T-cell (primary cell): ENCODE results near the gene KCNN1. TPM values are rescaled to one million over a fixed set of nuclear protein-coding genes. Genes with fewer than 3 reads are reported as not detected.

Experiments used
- ATAC-seq, 4 experiments: fragments of 200-7000 bp in 3 of 4; fragments of 150-1000 bp in 1 of 4; cut with Tn5 transposase; replicated peaks in 1 of 4; 1 replicate in 3 of 4; 2 replicates in 1 of 4; pipeline ENCODE4 v1.10.0; 2021; ENCODE audit warnings: moderate library complexity in 3 of 4, mild to moderate bottlenecking in 2 of 4, moderate number of reproducible peaks in 1 of 4
- CTCF ChIA-PET, 2 donors: fragments of 300-600 bp; sonication (Branson Sonifier 250); formaldehyde crosslinking; loops; one replicate each; lab custom pipeline; 2022; ENCODE audit warnings: antibody characterized with exemption in 2 of 2; lab: Charles Lee
- POLR2A ChIA-PET, 2 donors: fragments of 300-600 bp; sonication (Branson Sonifier 250); formaldehyde crosslinking; loops; one replicate each; lab custom pipeline; 2022; ENCODE audit warnings: antibody characterized with exemption in 2 of 2; lab: Charles Lee
- DNase-seq, 35 experiments: peaks; one replicate each; pipeline versions ENCODE4 v3.0.0 to v3.0.0-alpha.2; 2013 to 2023
- H3K27ac ChIP-seq: one replicate; pipeline ENCODE4 v1.5.1; 2013; ENCODE audit warnings: low read length
- H3K27me3 ChIP-seq, 2 experiments: replicated peaks in 1 of 2; 1 replicate in 1 of 2; 2 replicates in 1 of 2; pipeline versions ENCODE4 v1.6.1 to v1.7.0; 2013; ENCODE audit warnings: low read length in 1 of 2, mixed read lengths in 1 of 2; ENCODE audit not compliant: control insufficient read depth in 2 of 2, insufficient read depth in 2 of 2; ENCODE audit errors: extremely low read depth in 1 of 2
- H3K36me3 ChIP-seq, 2 donors: 1 replicate in 1 of 2; 2 replicates in 1 of 2; pipeline versions ENCODE4 v1.6.1 to v1.7.0; 2013; ENCODE audit warnings: low read length in 1 of 2; ENCODE audit not compliant: control insufficient read depth in 2 of 2, insufficient read depth in 1 of 2; ENCODE audit errors: extremely low read depth in 1 of 2
- H3K4me1 ChIP-seq, 2 experiments: 1 replicate in 1 of 2; 2 replicates in 1 of 2; pipeline versions ENCODE4 v1.6.1 to v1.7.0; 2013; ENCODE audit warnings: low read length in 2 of 2, mixed read lengths in 1 of 2; ENCODE audit not compliant: insufficient read depth in 2 of 2, control insufficient read depth in 1 of 2; ENCODE audit errors: extremely low read depth in 1 of 2
- H3K4me3 ChIP-seq, 2 donors: 1 replicate in 1 of 2; 2 replicates in 1 of 2; pipeline versions ENCODE4 v1.5.1 to v1.7.0; 2013; ENCODE audit warnings: mild to moderate bottlenecking in 2 of 2, low read length in 1 of 2, moderate library complexity in 1 of 2; ENCODE audit not compliant: control insufficient read depth in 1 of 2; ENCODE audit errors: extremely low read depth in 1 of 2
- H3K9me3 ChIP-seq: 2 replicates; pipeline ENCODE4 v1.7.0; 2013
- H3K27ac Mint-ChIP-seq, 2 donors: one replicate each; pipeline ENCODE4 v1.8.0; 2020 to 2021; ENCODE audit warnings: mild to moderate bottlenecking in 2 of 2, mixed read lengths in 2 of 2
- H3K27me3 Mint-ChIP-seq, 2 donors: one replicate each; pipeline ENCODE4 v1.8.0; 2021 to 2022; ENCODE audit warnings: mixed read lengths in 2 of 2
- H3K36me3 Mint-ChIP-seq: one replicate; pipeline ENCODE4 v1.8.0; 2021; ENCODE audit warnings: mixed read lengths
- H3K4me1 Mint-ChIP-seq, 3 donors: one replicate each; pipeline ENCODE4 v1.8.0; 2020 to 2022; ENCODE audit warnings: mixed read lengths in 3 of 3, mild to moderate bottlenecking in 1 of 3
- H3K4me3 Mint-ChIP-seq, 3 donors: one replicate each; pipeline ENCODE4 v1.8.0; 2020 to 2022; ENCODE audit warnings: mild to moderate bottlenecking in 3 of 3, mixed read lengths in 3 of 3, moderate library complexity in 3 of 3
- H3K9me3 Mint-ChIP-seq, 3 donors: one replicate each; pipeline ENCODE4 v1.8.0; 2020 to 2022; ENCODE audit warnings: mixed read lengths in 3 of 3
- WGBS: methylation state at CpG from one replicate; pipeline ENCODE4 v1.1.5; 2013; ENCODE audit warnings: missing lambda C conversion rate; ENCODE audit not compliant: insufficient coverage; 5-methylcytosine and 5-hydroxymethylcytosine counted together
- total RNA-seq, 35 experiments: library from RNA in 6 of 35; stranded (reverse) in 6 of 35; fragments of 120-200 nt in 1 of 35; gene quantifications; one replicate each; pipeline versions ENCODE4 v1.2.1 to v1.2.4 and lab custom pipeline; 2013 to 2026

KCNN1 gene
- total RNA-seq, 5 donors from 2014 or later (not counting 1 experiment from before 2014, with no cell fraction given): not detected

DNA sequence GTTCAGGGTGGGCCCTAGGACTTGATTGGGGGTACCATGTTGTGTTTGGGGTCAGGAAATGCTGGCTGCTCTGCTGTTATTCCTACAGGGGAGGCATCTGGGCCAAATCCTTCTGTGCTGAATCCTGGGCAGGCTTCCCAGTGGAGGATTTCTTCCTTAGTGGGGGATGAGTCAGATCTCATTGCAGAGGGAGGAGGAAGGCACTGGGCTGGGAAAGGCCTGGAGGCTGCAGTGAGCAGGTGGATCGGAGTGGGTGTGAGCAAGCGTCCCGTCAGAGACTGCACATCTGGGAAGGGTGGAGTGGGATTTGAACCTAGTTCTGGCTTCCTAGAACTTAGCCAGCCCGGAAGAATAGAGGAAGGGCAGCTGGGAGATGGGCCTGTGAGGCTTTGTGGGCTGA is 22.6 kb upstream of the KCNN1 start:
- no peaks in the 10 kb centered on the region for H3K9me3 Mint-ChIP-seq
- no peak overlapping the region for H3K27ac Mint-ChIP-seq
- H3K4me1 ChIP-seq: peaks cover 0 to 23% of the 10 kb centered on the region in 2 experiments
- 94% methylated on average over 3 of the region's 4 CpGs for WGBS
- POLR2A ChIA-PET: interaction anchor here in 1 of 2 donors (0.5 kb wide), 1 partner anchor 434 kb away, joined by 8 read pairs; no protein-coding TSS in a partner anchor
- ATAC-seq (no peak), DNase-seq (no peak)
- H3K36me3 Mint-ChIP-seq: peaks cover 6% of the 10 kb centered on the region
- peaks cover 0 to 16% of the 10 kb centered on the region in 2 donors for H3K36me3 ChIP-seq
- H3K9me3 ChIP-seq: no peaks in the 10 kb centered on the region
- no peak overlapping the region for H3K27ac ChIP-seq
- H3K4me3 ChIP-seq: no peak overlapping the region
- H3K4me3 Mint-ChIP-seq: no peak overlapping the region
- CTCF ChIA-PET: no interaction called here
- H3K27me3 Mint-ChIP-seq: peaks cover 2% of the 10 kb centered on the region in 2 donors
- peaks cover 17 to 24% (median 21%) of the 10 kb centered on the region in 3 donors for H3K4me1 Mint-ChIP-seq
- H3K27me3 ChIP-seq: peaks cover 0 to 9% of the 10 kb centered on the region in 2 experiments

DNA sequence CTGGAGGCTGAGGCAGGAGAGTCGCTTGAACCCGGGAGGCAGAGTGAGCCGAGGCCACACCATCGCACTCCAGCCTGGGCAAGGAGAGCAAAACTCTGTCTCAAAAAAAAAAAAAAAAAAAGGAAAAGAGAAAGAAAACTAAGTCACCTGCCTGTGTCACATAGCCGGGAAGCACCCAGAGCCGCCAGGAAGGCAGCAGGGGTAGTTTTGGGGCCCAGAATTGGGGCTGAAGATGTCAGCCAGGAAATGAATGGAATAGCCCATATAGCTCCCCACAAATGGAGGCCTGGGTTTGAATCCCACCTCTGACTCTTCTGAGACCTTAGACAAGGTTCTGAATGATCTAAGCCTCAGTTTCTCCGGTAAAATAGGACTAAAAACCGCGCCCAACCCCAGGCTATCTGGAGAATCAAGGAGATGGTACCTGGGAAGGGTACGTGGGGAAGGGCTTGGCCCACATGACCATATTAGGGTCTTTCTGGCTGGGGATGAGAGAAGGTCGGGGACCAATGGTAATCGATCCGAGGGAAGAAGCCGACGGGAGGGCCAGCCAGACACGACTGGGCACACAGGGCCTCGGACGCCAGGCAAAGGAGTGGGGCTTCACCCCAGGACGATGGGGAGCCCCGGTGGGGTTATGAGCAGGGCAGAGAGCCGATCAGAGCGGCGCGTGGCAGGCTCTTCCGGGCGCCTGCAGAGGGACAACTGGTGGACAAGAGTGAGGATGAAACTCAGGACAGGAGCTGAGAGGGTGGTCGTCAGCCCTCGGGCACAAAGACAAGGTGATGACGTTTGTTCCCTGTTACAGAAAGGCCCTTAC is 19.7 kb upstream of the KCNN1 start:
- peak; percentile 25 to 46 (median 36) for ATAC-seq
- DNase-seq: peak in 9 of 35 experiments; percentile 16 to 68 (median 23)
- H3K9me3 Mint-ChIP-seq: no peaks in the 10 kb centered on the region
- H3K36me3 ChIP-seq: peaks cover 0 to 9% of the 10 kb centered on the region in 2 donors
- peak overlapping the region; percentile 73 to 80 (median 80) for H3K4me3 Mint-ChIP-seq
- H3K27ac ChIP-seq: peak overlapping the region; percentile 95
- peak overlapping the region; percentile 42 to 53 for H3K4me3 ChIP-seq
- POLR2A ChIA-PET: interaction anchor here in 1 of 2 donors (0.6 to 0.7 kb wide), 6 partner anchors 15 to 307 kb away, joined by 3 to 9 read pairs (median 4); partner anchors contain the start of gene CCDC124
- peaks cover 41 to 50% (median 46%) of the 10 kb centered on the region in 3 donors for H3K4me1 Mint-ChIP-seq
- H3K27me3 Mint-ChIP-seq: peaks cover 17 to 27% of the 10 kb centered on the region in 2 donors
- H3K27me3 ChIP-seq: peaks cover 0 to 37% of the 10 kb centered on the region in 2 experiments
- H3K36me3 Mint-ChIP-seq: peaks cover 2% of the 10 kb centered on the region
- H3K9me3 ChIP-seq: no peaks in the 10 kb centered on the region
- peak overlapping the region; percentile 69 to 79 for H3K27ac Mint-ChIP-seq
- H3K4me1 ChIP-seq: peaks cover 2 to 52% of the 10 kb centered on the region in 2 experiments
- WGBS: 22% methylated on average over 24 of the region's 29 CpGs
- CTCF ChIA-PET: interaction anchor here in 1 of 2 donors (0.5 to 1.5 kb wide), 9 partner anchors 14 to 140 kb away, joined by 3 to 7 read pairs (median 3); partner anchors contain the start of genes CCDC124 and RPL18A

DNA sequence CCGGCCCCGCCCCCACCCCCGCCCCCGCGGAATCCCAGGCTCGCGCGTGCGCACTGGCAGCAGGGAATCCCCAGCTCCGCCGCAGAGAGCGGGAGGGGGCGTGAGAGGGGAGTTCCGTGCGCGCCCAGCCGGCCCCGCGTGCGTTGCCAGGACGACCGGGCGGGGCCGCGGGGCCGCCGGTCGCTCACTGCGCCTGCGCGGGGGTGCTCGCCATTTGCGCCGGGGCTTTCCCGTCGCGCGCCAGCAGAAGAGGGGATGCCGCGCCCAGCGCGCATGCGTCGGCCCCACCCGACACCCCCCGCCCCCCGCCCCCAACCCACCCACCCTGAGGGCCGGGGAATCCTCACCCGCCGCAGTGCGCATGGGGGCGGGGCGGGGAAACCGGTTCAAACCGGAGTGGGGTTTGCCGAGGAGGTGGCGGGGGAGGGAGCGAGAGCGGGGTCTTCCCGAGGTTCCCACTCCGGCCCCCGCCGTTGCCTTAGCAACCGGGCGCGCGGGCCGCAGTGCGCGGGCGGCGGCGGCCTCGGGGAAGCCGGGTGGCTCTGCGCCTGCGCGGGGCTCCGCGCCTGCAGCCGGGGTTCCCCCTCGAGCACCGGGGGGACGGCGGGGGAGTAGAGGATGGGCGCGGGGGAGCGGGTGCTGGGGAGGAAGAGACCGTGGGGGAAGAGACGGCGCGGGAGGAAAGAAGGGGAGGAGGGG is 18.9 kb upstream of the KCNN1 start:
- DNase-seq (peak; percentile 85 to 98 (median 93)), ATAC-seq (peak; percentile 71 to 79 (median 77))
- Histone ChIP-seq H3K4me3 (peak overlapping the region in 1 of 2 donors; percentile 53), H3K9me3 (no peaks in the 10 kb centered on the region), H3K27me3 (peaks cover 0 to 45% of the 10 kb centered on the region in 2 experiments), H3K4me1 (peaks cover 2 to 60% of the 10 kb centered on the region in 2 experiments), H3K36me3 (peaks cover 0 to 6% of the 10 kb centered on the region in 2 donors), H3K27ac (peak overlapping the region; percentile 95)
- H3K36me3 Mint-ChIP-seq: peaks cover 2% of the 10 kb centered on the region
- H3K9me3 Mint-ChIP-seq: no peaks in the 10 kb centered on the region
- H3K4me3 Mint-ChIP-seq: peak overlapping the region; percentile 50 to 80 (median 65)
- ChIA-PET POLR2A (interaction anchor here (0.5 to 0.7 kb wide), 5 partner anchors 15 to 84 kb away, joined by 3 to 9 read pairs (median 4); partner anchors contain the start of gene CCDC124 (in 1 of the 2)), CTCF (interaction anchor here (0.5 to 1.2 kb wide), 8 partner anchors 15 to 140 kb away, joined by 3 to 7 read pairs (median 4); partner anchors contain the start of genes CCDC124 (in 1 of the 2) and RPL18A (in 1 of the 2))
- peaks cover 46 to 55% (median 46%) of the 10 kb centered on the region in 3 donors for H3K4me1 Mint-ChIP-seq
- peaks cover 18 to 35% of the 10 kb centered on the region in 2 donors for H3K27me3 Mint-ChIP-seq
- WGBS: under 1% methylated on average over 42 of the region's 92 CpGs
- H3K27ac Mint-ChIP-seq: no peak overlapping the region

DNA sequence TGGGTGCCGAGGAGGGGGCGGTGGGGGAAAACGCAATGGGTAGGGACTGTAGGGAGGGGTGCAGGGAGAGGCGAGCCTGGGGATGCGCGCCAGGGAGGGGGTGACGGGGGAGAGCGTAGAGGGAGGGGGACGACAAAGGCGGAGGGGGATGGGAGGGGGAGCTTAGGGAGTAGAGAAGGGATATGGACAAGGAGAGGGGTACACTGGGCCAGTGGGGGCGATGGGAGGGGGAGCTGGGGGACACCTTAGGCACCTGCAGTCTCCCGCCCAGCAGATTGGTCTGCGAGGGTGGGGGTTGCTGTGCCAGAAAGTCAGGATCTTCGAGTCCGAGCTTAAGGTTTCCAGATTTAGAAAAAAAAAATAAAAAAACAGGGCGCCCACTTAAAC is 18.4 kb upstream of the KCNN1 start:
- peaks cover 2 to 65% of the 10 kb centered on the region in 2 experiments for H3K4me1 ChIP-seq
- peaks cover 0 to 5% of the 10 kb centered on the region in 2 donors for H3K36me3 ChIP-seq
- H3K27me3 ChIP-seq: peaks cover 0 to 50% of the 10 kb centered on the region in 2 experiments
- H3K27ac Mint-ChIP-seq: no peak overlapping the region
- peaks cover 2% of the 10 kb centered on the region for H3K36me3 Mint-ChIP-seq
- peak overlapping the region; percentile 36 to 53 for H3K4me3 ChIP-seq
- H3K9me3 ChIP-seq: no peaks in the 10 kb centered on the region
- no peak overlapping the region for H3K27ac ChIP-seq
- DNase-seq: no peak
- ChIA-PET CTCF (interaction anchor here (0.6 kb wide), 3 partner anchors 49 to 149 kb away, joined by 3 to 5 read pairs (median 3); no protein-coding TSS in a partner anchor), POLR2A (interaction anchor here (0.5 to 0.6 kb wide), 3 partner anchors 46 to 331 kb away, joined by 3 to 5 read pairs (median 4); no protein-coding TSS in a partner anchor)
- H3K9me3 Mint-ChIP-seq: no peaks in the 10 kb centered on the region
- H3K4me1 Mint-ChIP-seq: peaks cover 46 to 60% (median 46%) of the 10 kb centered on the region in 3 donors
- ATAC-seq: no peak
- peaks cover 23 to 40% of the 10 kb centered on the region in 2 donors for H3K27me3 Mint-ChIP-seq
- peak overlapping the region; percentile 50 to 80 (median 65) for H3K4me3 Mint-ChIP-seq
- WGBS: 0% methylated on average over 2 of the region's 16 CpGs

DNA sequence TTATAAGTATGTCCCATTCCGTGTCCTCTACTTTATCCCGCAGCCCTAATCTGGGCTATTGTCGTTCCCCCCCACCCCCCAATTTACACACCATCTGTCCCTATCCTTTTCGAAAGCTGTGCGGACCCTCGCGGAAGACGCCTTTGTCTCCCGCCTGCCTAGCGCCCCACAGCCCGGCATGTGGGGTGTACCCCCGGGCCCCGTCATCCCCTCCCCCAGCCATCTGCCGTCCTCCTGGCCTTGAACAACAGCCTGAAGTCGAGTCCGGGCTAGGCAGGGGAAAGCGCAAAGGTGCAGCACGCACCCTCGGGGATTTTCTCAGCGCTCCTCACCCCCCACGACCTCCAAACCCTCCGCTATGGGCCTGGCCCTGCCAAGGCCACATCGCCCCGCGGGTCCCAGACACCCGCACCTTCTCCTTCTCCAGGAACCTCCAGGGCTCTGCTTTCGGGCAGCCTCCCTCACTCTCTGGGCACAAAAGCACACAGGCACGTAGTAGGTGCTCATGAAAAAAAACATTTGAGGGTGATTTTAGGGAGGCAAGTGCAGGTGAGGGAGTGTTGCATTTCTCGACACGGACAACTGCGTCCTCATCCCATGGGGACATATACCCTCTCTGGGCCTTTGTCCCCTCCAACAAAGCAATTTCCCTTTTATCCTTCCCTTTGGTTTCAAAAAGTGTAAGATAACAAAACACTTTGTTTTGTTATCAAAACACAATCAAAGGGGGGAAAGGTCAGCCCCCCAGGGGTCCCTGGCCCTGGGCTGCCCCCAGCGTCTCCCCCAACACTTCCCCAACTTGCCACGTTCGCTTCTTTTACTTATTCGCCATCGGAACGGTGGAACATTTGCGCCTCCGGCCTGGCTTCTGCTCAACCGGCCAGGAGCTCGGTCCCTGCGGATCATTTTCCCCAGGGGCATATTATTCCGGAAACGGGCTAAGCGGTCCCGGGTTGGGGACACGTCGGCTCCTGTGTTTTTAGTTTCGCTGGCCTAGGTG is 17.7 kb upstream of the KCNN1 start:
- Histone ChIP-seq H3K4me3 (peak overlapping the region; percentile 36 to 53), H3K9me3 (no peaks in the 10 kb centered on the region), H3K27ac (no peak overlapping the region), H3K36me3 (peaks cover 0 to under 1% of the 10 kb centered on the region in 2 donors), H3K4me1 (peaks cover 2 to 65% of the 10 kb centered on the region in 2 experiments), H3K27me3 (peaks cover 0 to 57% of the 10 kb centered on the region in 2 experiments)
- CTCF ChIA-PET: interaction anchor here (0.6 kb wide), 4 partner anchors 46 to 210 kb away, joined by 3 to 6 read pairs (median 3); no protein-coding TSS in a partner anchor
- Mint-ChIP-seq H3K36me3 (peaks cover 1% of the 10 kb centered on the region), H3K27ac (peak overlapping the region in 1 of 2 donors; percentile 78), H3K27me3 (peaks cover 28 to 47% of the 10 kb centered on the region in 2 donors), H3K4me1 (peaks cover 46 to 60% (median 46%) of the 10 kb centered on the region in 3 donors), H3K9me3 (no peaks in the 10 kb centered on the region), H3K4me3 (peak overlapping the region; percentile 63 to 80 (median 65))
- POLR2A ChIA-PET: interaction anchor here in 1 of 2 donors (0.5 to 0.6 kb wide), 2 partner anchors 51 to 330 kb away, joined by 3 to 5 read pairs; no protein-coding TSS in a partner anchor
- WGBS: 20% methylated on average over 29 of the region's 49 CpGs
- ATAC-seq (no peak), DNase-seq (peak in 2 of 35 experiments; percentile 18 to 48)
